22Rv1 (cell line): Measurements from ENCODE around the gene SCAP.

Experiments
- ZFX ChIP-seq: fragments of 450-650 bp; IDR thresholded peaks from 2 replicates; pipeline ENCODE4 v1.6.1; 2017; ENCODE audit warnings: antibody characterized with exemption, borderline replicate concordance
- TF ChIP-seq, protein P1 (sequence below): fragments of 450-650 bp; IDR thresholded peaks from 2 replicates; pipeline ENCODE4 v1.5.1; 2017; ENCODE audit warnings: mild to moderate bottlenecking

DNA sequence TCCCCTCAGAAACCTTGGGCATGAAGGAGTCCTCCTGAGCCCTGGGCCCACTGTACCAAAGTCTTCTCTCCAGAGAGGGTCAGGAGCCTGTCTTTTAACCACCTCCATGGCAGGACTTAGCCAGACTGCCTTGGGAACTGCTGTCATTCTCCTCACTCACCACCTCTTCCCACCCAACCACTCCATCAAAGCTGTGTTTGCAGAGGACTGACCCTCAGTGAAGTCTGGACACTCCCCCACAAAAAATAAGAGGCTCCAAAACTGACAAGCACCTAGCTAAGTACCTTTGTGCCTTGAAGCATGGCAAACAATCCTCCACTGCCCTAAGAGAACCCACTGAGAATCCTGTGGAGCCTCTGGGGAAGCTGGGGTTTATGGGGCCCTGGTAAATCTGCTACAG lies 2.3 kb upstream of the SCAP start:
- TF ChIP-seq, protein P1, sequence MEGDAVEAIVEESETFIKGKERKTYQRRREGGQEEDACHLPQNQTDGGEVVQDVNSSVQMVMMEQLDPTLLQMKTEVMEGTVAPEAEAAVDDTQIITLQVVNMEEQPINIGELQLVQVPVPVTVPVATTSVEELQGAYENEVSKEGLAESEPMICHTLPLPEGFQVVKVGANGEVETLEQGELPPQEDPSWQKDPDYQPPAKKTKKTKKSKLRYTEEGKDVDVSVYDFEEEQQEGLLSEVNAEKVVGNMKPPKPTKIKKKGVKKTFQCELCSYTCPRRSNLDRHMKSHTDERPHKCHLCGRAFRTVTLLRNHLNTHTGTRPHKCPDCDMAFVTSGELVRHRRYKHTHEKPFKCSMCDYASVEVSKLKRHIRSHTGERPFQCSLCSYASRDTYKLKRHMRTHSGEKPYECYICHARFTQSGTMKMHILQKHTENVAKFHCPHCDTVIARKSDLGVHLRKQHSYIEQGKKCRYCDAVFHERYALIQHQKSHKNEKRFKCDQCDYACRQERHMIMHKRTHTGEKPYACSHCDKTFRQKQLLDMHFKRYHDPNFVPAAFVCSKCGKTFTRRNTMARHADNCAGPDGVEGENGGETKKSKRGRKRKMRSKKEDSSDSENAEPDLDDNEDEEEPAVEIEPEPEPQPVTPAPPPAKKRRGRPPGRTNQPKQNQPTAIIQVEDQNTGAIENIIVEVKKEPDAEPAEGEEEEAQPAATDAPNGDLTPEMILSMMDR: no peak
- no peak for TF ChIP-seq ZFX
